GM20431 (cell line): Measurements from ENCODE around the gene PROZ.

ENCODE experiments used
- in situ Hi-C: fragments of 300-500 bp; cut with MseI, MboI; formaldehyde crosslinking; loops from one replicate; pipeline ENCODE4 v1.15.0; 2020; ENCODE audit warnings: low sequenced_read_pairs; ENCODE audit not compliant: unreplicated experiment

The PROZ gene

GRCh38 chr13:113220877-113221276, 62.4 kb downstream of the PROZ start:
- in situ Hi-C loops = no loop called here
